Myocyte (in vitro differentiated cells): ENCODE results near the gene METTL21A. TPM values are rescaled to one million over a fixed set of nuclear protein-coding genes. Genes with fewer than 3 reads are reported as not detected.
"Not testable (repeated sequence)": the region's sequence is repeated elsewhere in the genome, so short reads cannot be mapped to it uniquely, and the experiment has no call there.

Source experiments
- DNase-seq: peaks from one replicate; pipeline ENCODE4 v3.0.0-alpha.2; 2012; ENCODE audit warnings: low read depth
- polyA plus RNA-seq: library from polyadenylated mRNA; unstranded; fragments of >200 nt; gene quantifications from one replicate; pipeline ENCODE4 v1.2.1, GENCODE V29; 2012; ENCODE audit warnings: missing spikeins
- total RNA-seq: library from RNA; depleted of rRNA; stranded (reverse); fragments of >200 nt; gene quantifications from 2 replicates; pipeline ENCODE4 v1.2.3, GENCODE V29; 2014

Gene METTL21A
- 26.0 and 36.7 TPM in 2 replicates for total RNA-seq
- 13.0 TPM for polyA plus RNA-seq

DNA sequence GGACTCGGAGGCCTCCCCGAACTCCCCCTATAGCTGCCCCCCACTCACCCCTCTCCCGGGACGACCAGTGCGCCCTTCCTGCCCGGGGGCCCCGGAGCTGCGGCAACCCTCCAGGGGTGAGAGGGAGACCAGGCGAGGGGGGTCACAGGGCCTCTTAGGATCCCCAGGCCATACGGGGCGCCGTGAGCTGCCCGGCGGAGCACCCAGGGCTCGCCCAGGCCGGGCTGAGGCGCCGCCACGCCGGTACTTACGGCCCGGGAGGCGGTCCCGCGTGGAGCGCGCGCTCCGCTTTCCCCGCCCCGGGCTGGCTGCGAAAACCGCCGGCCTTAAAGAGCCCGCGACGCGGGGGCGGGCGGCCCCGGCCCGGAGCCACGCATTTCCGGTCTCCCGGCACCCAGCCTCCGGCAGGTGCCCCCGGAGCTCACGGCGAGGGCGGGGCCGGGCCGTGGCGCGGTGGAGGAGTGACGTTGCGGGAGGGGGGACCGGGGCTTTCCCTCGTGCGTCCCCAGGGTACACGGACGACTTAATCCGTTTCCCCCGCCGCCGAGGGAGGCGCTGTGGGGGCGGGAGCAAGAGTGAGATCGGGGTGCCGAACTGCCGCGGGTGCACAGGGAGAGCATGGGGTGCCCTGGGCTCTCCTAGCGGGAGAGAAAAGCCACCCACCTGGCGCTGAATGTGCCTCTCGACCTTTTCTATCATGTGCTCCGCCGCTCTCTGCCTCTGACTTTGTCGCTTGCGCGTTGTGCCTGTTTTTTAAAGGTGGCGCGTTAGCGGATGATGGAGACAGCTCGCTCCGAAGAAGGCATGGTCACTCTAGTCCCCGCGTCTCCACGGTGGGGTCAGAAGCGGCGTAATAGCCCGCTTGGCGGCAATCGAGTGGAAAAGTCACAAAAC lies at the start of gene METTL21A:
TSS of gene METTL21A (minus strand) at position 381 of the 894 bp plus-strand sequence. CDS start 1,019 bp downstream, outside the sequence.
- peak; percentile 90 for DNase-seq

- no peak for DNase-seq
These were observed 49.6 kb upstream of the METTL21A start for GRCh38 chr2:207674826-207675225.

DNA sequence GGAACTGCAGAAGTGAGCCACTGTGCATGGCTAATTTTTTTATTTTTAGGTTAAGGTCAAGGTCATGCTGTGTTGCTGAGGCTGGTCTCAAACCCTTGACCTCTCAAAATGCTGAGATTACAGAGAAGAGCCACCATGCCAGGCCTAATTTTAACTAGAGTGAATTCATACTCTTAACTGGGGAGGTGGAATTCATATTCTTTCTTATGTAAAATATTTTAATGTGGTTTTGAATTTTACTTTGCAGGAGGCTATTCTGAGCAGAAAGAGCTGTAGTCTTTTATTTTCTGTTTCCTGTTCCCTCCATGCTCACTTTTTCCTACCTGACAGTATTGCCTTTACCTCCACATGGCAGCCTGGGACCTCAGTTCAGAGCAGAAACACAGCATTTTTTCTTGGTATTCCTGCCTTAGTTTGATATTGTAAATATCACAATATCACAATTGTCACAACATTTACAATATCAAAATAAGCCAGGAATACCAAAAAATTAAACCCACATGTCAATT lies 49.1 kb upstream of the METTL21A start:
- DNase-seq: no peak

DNA sequence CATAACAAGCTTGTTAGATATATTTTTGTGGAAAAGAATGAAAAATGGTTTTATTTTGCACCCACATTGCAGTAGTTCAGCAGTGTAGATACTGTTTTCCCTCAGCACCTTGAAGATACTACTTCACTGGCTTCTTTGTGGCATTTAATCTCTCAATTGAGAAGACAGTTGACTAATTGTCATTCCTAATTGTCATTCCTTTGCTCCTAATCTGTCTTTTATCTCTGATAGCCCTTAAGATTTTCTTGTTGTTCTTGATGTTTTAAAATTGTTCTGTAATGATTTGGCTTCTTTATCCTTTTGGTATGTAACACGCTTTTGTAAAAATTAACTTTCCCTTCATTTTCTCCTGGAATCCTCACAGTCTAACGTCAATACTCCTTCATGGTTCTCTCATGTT lies 48.2 kb upstream of the METTL21A start:
- DNase-seq: no peak

DNA sequence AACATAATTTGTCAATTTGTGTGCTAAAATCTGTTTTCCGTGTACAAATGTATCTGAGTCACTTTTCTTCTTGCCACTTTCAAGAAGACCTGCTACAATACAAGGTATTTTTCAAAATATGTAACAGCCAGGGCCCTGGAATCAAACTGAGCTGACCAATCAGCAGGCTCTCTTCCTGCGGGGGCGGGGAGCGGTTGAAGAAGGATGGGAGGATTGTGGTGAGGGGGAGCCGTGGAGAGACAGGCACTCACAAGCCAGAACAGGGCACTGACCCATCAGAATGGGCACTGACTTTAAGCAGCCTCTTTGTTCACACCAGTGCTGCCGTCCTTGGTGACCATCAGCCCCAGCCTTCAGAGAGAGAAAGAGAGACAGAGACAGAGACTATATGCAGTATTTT lies 45.7 kb upstream of the METTL21A start:
- no peak for DNase-seq

- DNase-seq: no peak
These were observed 38.8 kb upstream of the METTL21A start for GRCh38 chr2:207663870-207664545.

DNA sequence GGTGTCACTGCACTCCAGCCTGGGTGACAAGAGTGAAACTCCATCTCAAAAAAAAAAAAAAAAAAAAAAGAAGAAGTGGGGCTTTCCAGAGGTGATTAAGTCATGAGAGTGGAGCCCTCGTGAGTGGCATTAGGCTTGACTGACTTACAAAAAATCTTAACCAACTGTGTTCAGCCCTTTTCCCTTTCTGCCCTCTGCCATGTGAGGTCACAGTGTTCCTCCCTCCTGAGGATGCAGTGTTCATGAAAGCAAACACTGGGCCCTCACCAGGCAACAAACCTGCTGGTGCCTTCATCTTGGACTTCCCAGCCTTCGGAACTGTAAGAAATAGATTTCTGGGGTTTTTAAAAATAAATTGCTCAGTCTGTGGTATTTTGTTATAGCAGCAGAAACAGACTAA lies 37.0 kb upstream of the METTL21A start:
- no peak for DNase-seq

DNA sequence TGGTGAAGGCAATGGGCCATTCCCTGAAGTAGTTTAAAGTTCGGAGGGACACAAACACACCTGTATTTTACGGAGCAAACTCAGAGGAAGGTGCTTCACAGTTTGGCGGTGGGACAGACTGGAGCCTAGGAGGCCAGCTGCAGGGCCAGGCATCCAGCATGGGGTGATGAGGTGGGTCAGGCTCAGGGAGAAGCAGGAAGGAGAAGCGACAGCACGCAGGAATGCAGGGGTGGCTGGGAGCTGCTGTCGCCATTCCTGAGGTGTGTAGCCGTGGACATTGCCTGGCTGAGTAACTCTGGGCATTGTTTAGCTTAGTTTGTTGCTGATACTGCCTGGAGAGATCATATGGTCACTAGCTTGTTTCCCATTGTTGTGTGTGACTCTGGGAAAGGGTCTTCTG lies 35.8 kb upstream of the METTL21A start:
- no peak for DNase-seq

- no peak for DNase-seq
These were observed 33.0 kb upstream of the METTL21A start for GRCh38 chr2:207658156-207658555.

DNA sequence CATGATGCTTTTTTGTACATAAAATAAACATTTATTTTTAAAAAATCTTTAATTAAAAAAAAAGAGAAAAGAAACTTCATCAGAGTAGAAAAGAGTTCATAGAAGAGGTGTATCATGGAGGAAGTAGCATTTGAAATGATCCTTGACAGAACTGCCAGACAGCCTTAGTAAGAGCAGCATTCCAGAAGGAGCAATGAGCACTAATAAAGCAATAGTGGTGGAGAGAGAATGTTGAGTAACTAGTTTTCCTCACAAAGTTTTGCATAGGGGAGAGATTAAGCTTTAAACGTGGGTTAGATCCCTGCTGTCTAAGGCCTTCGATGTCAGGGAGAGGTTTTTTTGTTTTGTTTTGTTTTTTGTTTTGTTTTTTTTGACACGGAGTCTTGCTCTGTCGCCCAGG lies 29.8 kb upstream of the METTL21A start:
- no peak for DNase-seq

GRCh38 chr2:207646582-207646981 lies 21.4 kb upstream of the METTL21A start:
- not testable (repeated sequence) for DNase-seq

- DNase-seq: no peak
These were observed 18.7 kb upstream of the METTL21A start for GRCh38 chr2:207643892-207644291.

- DNase-seq: no peak
These were observed 15.5 kb upstream of the METTL21A start for GRCh38 chr2:207640661-207641060.

DNA sequence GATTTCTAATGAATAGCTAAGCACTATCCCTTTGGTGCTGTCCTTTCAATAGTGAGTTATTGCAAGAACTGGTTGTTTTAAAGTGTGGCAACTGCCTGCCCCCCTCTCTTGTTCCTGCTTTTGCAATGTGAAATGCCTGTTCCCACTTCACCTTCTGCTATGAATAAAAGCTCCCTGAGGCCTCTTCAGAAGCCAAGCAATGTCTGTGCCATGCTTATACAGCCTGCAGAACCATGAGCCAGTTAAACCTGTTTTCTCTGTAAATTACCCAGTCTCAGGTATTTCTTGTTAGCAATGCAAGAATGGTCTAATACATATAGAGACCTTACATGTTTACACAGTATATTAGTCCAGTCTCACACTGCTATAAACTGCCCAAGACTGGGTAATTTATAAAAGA lies 15.0 kb upstream of the METTL21A start:
- no peak for DNase-seq

GRCh38 chr2:207639288-207639687 lies 14.1 kb upstream of the METTL21A start:
- not testable (repeated sequence) for DNase-seq

DNA sequence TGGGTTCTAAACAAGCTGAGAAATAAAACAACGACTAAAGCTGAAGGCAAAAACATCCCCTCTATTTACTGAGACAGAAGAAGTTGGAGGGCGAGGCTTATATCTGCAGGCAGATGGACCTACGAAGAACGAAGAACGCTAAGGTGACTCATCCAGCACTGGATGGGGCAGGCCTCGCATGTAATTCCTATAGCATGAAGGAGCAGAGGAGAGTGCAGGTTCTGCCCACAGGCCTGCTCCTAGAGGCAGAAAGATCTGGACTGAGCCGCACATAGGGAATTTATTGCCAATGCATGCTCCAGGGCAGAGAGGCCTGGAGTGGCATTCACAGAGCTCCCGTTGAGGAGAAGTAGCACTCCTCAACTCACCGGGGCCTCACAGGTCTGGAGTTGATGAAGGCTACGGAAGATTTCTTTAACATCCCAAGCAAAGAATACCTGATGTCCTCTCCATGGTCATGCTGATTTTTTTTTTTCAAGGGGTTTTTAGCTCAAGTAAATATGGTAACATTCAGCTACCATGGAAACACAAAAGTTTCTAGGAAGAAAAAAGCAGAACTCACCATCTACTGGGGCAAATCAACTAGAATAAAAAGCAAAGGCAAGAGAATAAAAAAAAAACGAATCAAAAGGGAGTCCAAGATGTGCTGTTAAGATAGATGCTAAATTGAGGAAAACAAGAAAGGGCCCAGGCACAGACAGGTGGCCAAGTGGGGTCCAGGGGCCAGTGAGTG lies 10.4 kb upstream of the METTL21A start:
- DNase-seq: no peak

GRCh38 chr2:207633686-207634085 lies 8.5 kb upstream of the METTL21A start:
- DNase-seq: no peak

GRCh38 chr2:207632575-207633493 lies 7.6 kb upstream of the METTL21A start:
- peak; percentile 12 for DNase-seq

DNA sequence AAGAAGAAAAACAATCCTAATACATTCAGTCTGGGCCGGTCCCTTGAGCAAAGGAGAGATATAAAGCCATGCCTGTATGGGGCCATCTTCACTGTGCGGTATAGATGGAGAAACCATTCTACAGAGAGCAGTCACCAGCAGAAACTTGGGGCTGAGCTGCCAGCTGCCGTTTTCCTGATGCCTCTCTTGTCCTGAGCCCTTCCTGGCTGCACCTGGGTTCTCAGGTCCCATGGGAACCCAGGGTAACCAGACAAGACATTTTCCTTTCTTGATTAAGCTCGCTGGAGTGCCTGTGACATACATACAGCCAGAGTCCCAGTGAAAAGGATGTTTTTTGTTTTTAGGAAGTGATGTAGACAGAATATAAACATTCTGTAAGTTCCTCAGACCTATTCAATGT lies 5.3 kb upstream of the METTL21A start:
- no peak for DNase-seq

DNA sequence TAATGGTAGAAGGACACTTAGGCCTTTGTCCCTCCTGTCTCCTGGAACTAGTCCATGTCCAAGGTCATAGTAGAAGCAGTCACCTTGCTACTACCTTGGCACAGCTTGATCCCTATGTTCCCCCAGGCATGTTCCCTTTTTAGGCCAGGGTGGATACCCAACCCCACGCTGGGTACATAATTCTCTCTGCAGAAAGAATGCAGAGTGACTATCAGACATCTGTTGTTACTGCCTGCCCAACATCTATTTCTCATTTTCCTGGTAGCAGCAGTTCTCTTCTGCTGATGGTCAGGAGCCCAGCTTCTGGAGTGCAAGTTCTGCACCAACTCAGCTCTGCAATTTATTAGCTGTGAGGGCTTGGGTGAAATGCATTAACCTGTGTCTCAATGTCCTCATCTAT lies 4.4 kb upstream of the METTL21A start:
- no peak for DNase-seq
